Activated CD4-positive, alpha-beta T cell treated with anti-CD3 and anti-CD28 coated beads, Interleukin-2, Interleukin-6, amounts not matched to agents 100 ng/mL and 50 ng/mL, durations not matched to agents 16 hours and 8 hours (primary cell): ENCODE results near the gene CARF.
"Not testable (repeated sequence)": the region's sequence is repeated elsewhere in the genome, so short reads cannot be mapped to it uniquely, and the experiment has no call there.

Source experiments
- DNase-seq: peaks from one replicate; pipeline ENCODE4 v3.0.0-alpha.2; 2020

CARF gene, protein sequence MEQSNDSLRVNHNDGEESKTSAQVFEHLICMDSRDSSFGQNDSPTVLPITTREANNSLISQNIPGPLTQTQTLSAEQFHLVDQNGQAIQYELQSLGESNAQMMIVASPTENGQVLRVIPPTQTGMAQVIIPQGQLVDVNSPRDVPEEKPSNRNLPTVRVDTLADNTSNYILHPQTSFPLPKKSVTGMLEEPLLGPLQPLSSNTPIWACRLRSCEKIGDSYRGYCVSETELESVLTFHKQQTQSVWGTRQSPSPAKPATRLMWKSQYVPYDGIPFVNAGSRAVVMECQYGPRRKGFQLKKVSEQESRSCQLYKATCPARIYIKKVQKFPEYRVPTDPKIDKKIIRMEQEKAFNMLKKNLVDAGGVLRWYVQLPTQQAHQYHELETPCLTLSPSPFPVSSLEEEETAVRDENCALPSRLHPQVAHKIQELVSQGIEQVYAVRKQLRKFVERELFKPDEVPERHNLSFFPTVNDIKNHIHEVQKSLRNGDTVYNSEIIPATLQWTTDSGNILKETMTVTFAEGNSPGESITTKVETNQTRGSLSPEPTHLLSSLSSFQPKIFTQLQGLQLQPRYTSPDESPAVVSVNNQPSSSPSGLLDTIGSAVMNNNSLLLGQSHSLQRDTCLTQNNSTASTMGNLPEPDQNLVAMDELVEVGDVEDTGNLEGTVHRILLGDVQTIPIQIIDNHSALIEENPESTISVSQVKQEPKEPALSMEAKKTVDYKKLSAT

GRCh38 chr2:202911512-202912341 is at the start of gene CARF, which contains the start of gene WDR12:
Gene CARF, plus strand, starts transcription at chr2:202912275. Its CDS starts 29,628 bp downstream, at chr2:202941903.
Gene WDR12, minus strand, starts transcription at chr2:202911673. Its CDS starts 197 bp downstream, at chr2:202911476.
- peak; percentile 93 for DNase-seq

GRCh38 chr2:202870431-202871299 is 41.4 kb upstream of the CARF start:
- peak; percentile 80 for DNase-seq

GRCh38 chr2:202871300-202872141 is 40.6 kb upstream of the CARF start, which contains the start of gene ICA1L:
Gene ICA1L, minus strand, starts transcription at chr2:202871766. Its CDS starts 42,757 bp downstream, at chr2:202829009.
- DNase-seq: peak; percentile 65

- DNase-seq: no peak
Measured at GRCh38 chr2:202877699-202878098, 34.4 kb upstream of the CARF start.

DNA sequence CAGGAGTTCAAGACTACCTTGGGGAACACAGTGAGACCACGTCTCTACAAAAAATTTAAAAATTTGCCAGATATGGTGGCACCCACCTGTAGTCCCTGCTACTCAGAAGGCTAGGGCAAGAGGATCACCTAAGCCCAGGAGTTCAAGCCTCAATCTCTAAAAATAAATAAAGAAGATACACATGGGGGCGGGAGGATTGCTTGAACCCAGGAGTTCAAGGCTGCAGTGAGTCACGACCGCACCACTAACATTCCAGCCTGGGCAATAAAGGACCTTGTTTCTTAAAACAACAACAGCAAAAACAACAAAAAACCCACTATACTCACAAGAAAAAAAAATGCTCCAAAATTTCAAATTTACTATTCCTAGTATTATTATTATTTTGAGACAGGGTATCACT is 30.5 kb upstream of the CARF start:
- no peak for DNase-seq

- no peak for DNase-seq
Measured at GRCh38 chr2:202883987-202884675, 27.9 kb upstream of the CARF start.

GRCh38 chr2:202885190-202885589 is 26.9 kb upstream of the CARF start:
- no peak for DNase-seq

GRCh38 chr2:202905507-202905906 is 6.6 kb upstream of the CARF start:
- not testable (repeated sequence) for DNase-seq

GRCh38 chr2:202908186-202908585 is 3.9 kb upstream of the CARF start:
- DNase-seq: no peak

GRCh38 chr2:202909394-202910192 is 2.5 kb upstream of the CARF start:
- no peak for DNase-seq

- not testable (repeated sequence) for DNase-seq
Measured at GRCh38 chr2:202910250-202910649, 1.8 kb upstream of the CARF start.

GRCh38 chr2:202910698-202911097 is 1.4 kb upstream of the CARF start:
- DNase-seq: no peak

DNA sequence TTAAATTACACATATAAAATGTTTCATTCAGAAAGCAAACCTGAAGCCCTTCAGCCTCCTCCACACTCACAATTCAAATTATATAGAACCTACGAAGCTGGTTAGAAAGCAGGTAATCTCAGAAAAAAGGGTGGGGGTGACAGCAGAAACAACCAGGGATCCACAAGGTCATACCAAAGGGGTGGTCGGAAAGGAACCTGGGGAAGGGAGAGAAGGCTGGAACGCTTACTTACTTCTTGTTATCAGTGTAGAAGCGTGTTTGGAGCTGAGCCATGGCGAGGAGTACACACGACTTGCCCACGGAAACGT is 918 bp upstream of the CARF start:
- DNase-seq: no peak

- DNase-seq: peak; percentile 4
Measured at GRCh38 chr2:202912342-202913201, 497 bp downstream of the CARF start.

- DNase-seq: no peak
Measured at GRCh38 chr2:202918860-202919259, 6.8 kb downstream of the CARF start.

DNA sequence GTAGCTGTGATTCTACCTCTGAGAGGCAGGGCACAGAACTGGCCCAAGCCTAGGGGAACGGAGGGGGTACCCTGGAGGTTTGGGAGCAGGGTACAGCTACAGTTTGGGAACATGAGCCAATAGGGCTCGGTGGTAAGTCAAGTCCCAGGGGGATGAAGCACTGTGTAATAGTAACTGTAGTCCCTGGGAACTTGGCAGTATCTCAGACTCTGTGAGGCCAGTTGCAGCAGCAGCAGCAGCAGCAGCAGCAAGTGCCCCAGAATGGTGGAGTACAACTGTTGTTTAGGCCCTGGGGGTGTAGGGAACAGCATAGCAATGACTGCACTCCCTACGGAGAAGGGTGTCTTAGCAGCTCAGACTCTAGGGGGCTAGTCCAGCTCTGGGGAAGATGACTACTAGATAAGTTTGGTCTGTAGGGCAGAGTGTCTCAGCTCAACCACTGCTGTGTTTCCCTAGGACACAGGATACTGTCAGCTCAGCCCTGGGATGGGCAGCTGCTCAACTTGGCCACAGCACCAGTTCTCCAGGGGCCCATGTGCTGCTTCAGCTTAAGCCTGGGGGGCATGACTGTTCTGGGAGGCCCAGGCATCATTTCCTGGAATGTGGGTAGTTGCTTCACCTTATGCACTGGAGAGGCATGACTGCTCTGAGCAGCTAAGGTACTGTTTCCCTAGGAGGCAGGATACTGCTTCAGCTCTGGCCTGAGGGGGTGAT is 20.5 kb downstream of the CARF start:
- no peak for DNase-seq

- no peak for DNase-seq
Measured at GRCh38 chr2:202933139-202933510, 21.1 kb downstream of the CARF start.

GRCh38 chr2:202933958-202934357 is 21.9 kb downstream of the CARF start:
- no peak for DNase-seq
